Activated naive CD8-positive, alpha-beta T cell treated with anti-CD3 and anti-CD28 coated beads, Interleukin-2, amount 10 ng/mL, durations not matched to agents 7 days and 5 days (primary cell): Measurements from ENCODE around the gene SCUBE2. TPM values are rescaled to one million over a fixed set of nuclear protein-coding genes. Genes with fewer than 3 reads are reported as not detected.
"Not testable (repeated sequence)": the region's sequence is repeated elsewhere in the genome, so short reads cannot be mapped to it uniquely, and the experiment has no call there.

Experiments used
- ATAC-seq: fragments of 150-1000 bp; cut with Tn5 transposase; one replicate; pipeline ENCODE4 v1.10.0; 2021; ENCODE audit warnings: low read depth, moderate library complexity
- POLR2A ChIA-PET: fragments of 350-600 bp; sonication (Branson Sonifier 250); formaldehyde crosslinking; loops from one replicate; lab custom pipeline; 2021; ENCODE audit warnings: antibody characterized with exemption; lab: Charles Lee
- DNase-seq: peaks from one replicate; pipeline ENCODE4 v3.0.0; 2021
- H3K27ac Mint-ChIP-seq: one replicate; pipeline ENCODE4 v1.8.0; 2022; ENCODE audit warnings: mild to moderate bottlenecking, mixed read lengths
- H3K27me3 Mint-ChIP-seq: one replicate; pipeline ENCODE4 v1.8.0; 2022; ENCODE audit warnings: mild to moderate bottlenecking, moderate library complexity, mixed read lengths
- H3K36me3 Mint-ChIP-seq: one replicate; pipeline ENCODE4 v1.8.0; 2021; ENCODE audit warnings: mild to moderate bottlenecking, mixed read lengths
- H3K4me1 Mint-ChIP-seq: one replicate; pipeline ENCODE4 v1.8.0; 2021; ENCODE audit warnings: mixed read lengths
- H3K4me3 Mint-ChIP-seq: one replicate; pipeline ENCODE4 v1.8.0; 2022; ENCODE audit warnings: mild to moderate bottlenecking, moderate library complexity, mixed read lengths
- H3K9me3 Mint-ChIP-seq: one replicate; pipeline ENCODE4 v1.8.0; 2021; ENCODE audit warnings: mixed read lengths
- total RNA-seq, 2 experiments: library from RNA; stranded (reverse); gene quantifications; one replicate each; pipeline ENCODE4 v1.2.3, GENCODE V29; 2021

The SCUBE2 gene
- total RNA-seq, 2 experiments from 2014 or later, result not detected

DNA sequence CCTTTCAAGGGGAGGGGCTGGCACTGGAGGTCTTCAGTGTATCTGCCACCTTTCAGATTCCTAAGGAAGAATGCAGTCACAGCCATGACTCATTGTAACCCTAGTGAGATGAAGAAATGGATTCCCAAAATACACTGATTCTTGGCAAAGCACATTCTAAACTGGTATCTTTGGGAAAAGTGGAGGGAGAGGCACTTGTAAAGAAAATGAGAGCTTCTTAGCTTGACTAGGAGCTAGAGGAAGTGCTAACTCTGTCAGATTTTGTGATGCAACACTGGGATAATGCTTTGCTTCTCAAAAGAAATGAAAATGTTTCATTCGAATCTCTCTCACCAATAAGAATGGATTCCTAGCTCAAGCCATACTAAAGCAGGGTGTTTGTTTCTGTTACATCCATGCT lies 101.9 kb downstream of the SCUBE2 start:
- ATAC-seq (no peak), DNase-seq (no peak)
- H3K36me3 Mint-ChIP-seq, result no peaks in the 10 kb centered on the region
- POLR2A ChIA-PET, result no interaction called here
- H3K9me3 Mint-ChIP-seq, result no peaks in the 10 kb centered on the region
- H3K4me3 Mint-ChIP-seq, result no peak overlapping the region
- no peak overlapping the region for H3K27ac Mint-ChIP-seq
- peaks cover 22% of the 10 kb centered on the region for H3K27me3 Mint-ChIP-seq
- peaks cover 7% of the 10 kb centered on the region for H3K4me1 Mint-ChIP-seq

GRCh38 chr11:8988329-8989234 lies 102.8 kb downstream of the SCUBE2 start:
- no peak overlapping the region for H3K27ac Mint-ChIP-seq
- no peaks in the 10 kb centered on the region for H3K36me3 Mint-ChIP-seq
- peaks cover 22% of the 10 kb centered on the region for H3K27me3 Mint-ChIP-seq
- no peak for ATAC-seq
- no peak for DNase-seq
- peaks cover 7% of the 10 kb centered on the region for H3K4me1 Mint-ChIP-seq
- POLR2A ChIA-PET, result no interaction called here
- H3K4me3 Mint-ChIP-seq, result no peak overlapping the region
- H3K9me3 Mint-ChIP-seq, result no peaks in the 10 kb centered on the region

DNA sequence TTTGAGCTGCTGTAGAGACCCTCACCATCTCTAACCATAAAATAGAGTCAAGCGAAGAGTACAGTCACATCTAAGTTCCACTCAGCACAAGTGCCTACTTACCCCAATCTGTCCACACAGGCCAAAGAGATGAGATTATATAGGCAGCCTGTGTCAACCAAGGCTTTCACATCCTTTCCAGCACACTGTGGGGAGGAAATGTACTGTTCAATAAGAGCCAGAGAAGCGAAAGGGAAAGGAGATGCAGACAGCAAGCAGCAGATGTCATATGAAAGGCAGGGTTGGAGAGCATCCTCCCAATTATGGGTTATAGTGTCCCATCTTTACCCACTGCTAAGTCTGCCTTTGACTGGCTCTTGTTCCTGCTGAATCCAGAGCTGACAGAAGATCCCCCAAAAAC lies 104.0 kb downstream of the SCUBE2 start:
- H3K27ac Mint-ChIP-seq, result no peak overlapping the region
- no peak overlapping the region for H3K4me3 Mint-ChIP-seq
- H3K9me3 Mint-ChIP-seq, result no peaks in the 10 kb centered on the region
- peak; percentile 86 for ATAC-seq
- no peaks in the 10 kb centered on the region for H3K36me3 Mint-ChIP-seq
- H3K4me1 Mint-ChIP-seq, result peaks cover 7% of the 10 kb centered on the region
- peaks cover 22% of the 10 kb centered on the region for H3K27me3 Mint-ChIP-seq
- no peak for DNase-seq
- POLR2A ChIA-PET, result no interaction called here

DNA sequence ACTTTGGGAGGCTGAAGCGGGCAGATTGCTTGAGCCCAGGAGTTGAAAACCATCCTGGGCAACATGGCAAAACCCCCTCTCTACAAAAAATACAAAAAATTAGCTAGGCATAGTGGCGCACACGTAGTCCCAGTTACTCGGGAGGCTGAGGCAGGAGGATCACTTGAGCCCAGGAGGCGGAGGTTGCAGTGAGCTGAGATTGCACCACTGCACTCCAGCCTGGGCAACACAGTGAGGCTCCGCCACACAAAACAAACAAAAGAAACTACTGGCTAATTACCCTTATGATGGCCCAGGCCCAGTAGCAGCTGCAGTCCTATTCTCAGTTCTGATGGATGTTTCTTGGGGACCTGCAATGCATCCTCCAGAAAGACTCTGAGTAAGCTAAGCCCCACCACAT lies 104.6 kb downstream of the SCUBE2 start:
- H3K9me3 Mint-ChIP-seq, H3K27ac Mint-ChIP-seq, H3K36me3 Mint-ChIP-seq, H3K4me3 Mint-ChIP-seq, POLR2A ChIA-PET, ATAC-seq, H3K4me1 Mint-ChIP-seq, DNase-seq: not testable (repeated sequence)
- peaks cover 16% of the 10 kb centered on the region for H3K27me3 Mint-ChIP-seq

DNA sequence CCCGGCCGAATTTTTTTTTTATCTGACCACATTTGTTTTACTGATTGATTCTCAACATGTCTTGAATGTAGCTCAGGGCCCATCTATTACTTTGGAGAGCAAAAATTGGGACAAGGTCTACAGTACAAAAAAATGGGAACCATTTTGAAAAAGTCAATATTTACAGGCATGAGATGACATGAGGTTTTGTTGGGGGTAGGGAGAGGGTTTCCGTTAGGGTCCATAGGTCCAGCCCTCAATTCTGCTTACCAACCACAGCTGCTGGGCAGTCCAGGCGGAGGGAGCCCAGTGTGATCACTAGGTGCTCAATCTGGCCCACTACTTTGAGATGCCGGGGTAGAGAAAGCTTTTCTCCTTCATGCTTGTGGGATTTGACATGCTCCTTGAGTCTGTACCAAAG lies 105.9 kb downstream of the SCUBE2 start:
- POLR2A ChIA-PET, result interaction anchor here (0.6 kb wide), 1 partner anchor 207 kb away, joined by 5 read pairs; no protein-coding TSS in a partner anchor

GRCh38 chr11:8983552-8983951 lies 107.8 kb downstream of the SCUBE2 start:
- POLR2A ChIA-PET, result no interaction called here
- DNase-seq (no peak), ATAC-seq (no peak)
- peaks cover 7% of the 10 kb centered on the region for H3K4me1 Mint-ChIP-seq
- peaks cover 7% of the 10 kb centered on the region for H3K27me3 Mint-ChIP-seq
- H3K4me3 Mint-ChIP-seq, result no peak overlapping the region
- no peaks in the 10 kb centered on the region for H3K36me3 Mint-ChIP-seq
- no peaks in the 10 kb centered on the region for H3K9me3 Mint-ChIP-seq
- no peak overlapping the region for H3K27ac Mint-ChIP-seq

More for the DNA sequence above, 105.9 kb downstream of the SCUBE2 start:
- Mint-ChIP-seq H3K4me1 (peaks cover 7% of the 10 kb centered on the region), H3K9me3 (no peaks in the 10 kb centered on the region), H3K27ac (no peak overlapping the region), H3K36me3 (no peaks in the 10 kb centered on the region), H3K4me3 (no peak overlapping the region), H3K27me3 (peaks cover 13% of the 10 kb centered on the region)
- DNase-seq (no peak), ATAC-seq (no peak)

GRCh38 chr11:8980485-8980884 lies 110.9 kb downstream of the SCUBE2 start:
- POLR2A ChIA-PET, result no interaction called here
- ATAC-seq (no peak), DNase-seq (no peak)
- no peaks in the 10 kb centered on the region for H3K36me3 Mint-ChIP-seq
- peaks cover 7% of the 10 kb centered on the region for H3K27me3 Mint-ChIP-seq
- H3K27ac Mint-ChIP-seq, result no peak overlapping the region
- H3K4me3 Mint-ChIP-seq, result no peak overlapping the region
- H3K4me1 Mint-ChIP-seq, result no peaks in the 10 kb centered on the region
- no peaks in the 10 kb centered on the region for H3K9me3 Mint-ChIP-seq

DNA sequence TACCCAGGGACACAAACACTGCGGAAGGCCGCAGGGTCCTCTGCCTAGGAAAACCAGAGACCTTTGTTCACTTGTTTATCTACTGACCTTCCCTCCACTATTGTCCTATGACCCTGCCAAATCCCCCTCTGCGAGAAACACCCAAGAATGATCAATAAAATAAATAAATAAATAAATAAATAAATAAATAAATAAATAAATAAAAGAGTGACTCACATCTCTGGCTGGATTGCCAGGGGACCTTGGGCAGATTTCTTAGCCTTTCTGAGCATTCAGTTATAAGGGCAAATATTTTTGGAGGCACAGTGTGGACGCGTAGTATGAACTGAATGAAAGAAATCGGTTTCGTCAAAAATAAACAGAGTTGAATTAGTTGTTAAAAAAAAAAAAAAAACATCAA lies 112.0 kb downstream of the SCUBE2 start:
- H3K4me3 Mint-ChIP-seq, ATAC-seq, DNase-seq, H3K9me3 Mint-ChIP-seq, H3K4me1 Mint-ChIP-seq, H3K27ac Mint-ChIP-seq, H3K36me3 Mint-ChIP-seq, POLR2A ChIA-PET, H3K27me3 Mint-ChIP-seq: not testable (repeated sequence)

DNA sequence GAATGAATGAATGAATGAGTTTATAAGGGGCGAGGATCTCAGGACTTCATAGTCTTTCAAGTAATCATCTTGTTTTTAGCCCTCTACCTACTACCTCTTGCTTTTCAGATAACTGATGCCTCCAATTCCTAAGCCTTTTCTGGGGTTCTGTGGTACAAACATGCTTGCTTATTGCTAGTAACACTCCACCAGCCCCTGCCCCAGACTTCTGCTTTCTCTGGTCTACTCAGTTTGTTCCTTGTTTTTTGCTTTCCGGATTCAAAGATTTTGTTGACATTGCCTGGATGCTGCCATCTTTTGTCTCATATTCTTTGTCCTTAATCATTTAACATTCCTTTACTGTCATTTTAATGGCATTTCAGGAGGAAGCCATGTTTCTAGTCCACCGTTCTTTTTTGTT lies 118.3 kb downstream of the SCUBE2 start:
- H3K27me3 Mint-ChIP-seq, result no peaks in the 10 kb centered on the region
- H3K4me1 Mint-ChIP-seq, result no peaks in the 10 kb centered on the region
- no peak overlapping the region for H3K27ac Mint-ChIP-seq
- DNase-seq (no peak), ATAC-seq (no peak)
- H3K4me3 Mint-ChIP-seq, result no peak overlapping the region
- POLR2A ChIA-PET, result no interaction called here
- H3K9me3 Mint-ChIP-seq, result no peaks in the 10 kb centered on the region
- no peaks in the 10 kb centered on the region for H3K36me3 Mint-ChIP-seq

DNA sequence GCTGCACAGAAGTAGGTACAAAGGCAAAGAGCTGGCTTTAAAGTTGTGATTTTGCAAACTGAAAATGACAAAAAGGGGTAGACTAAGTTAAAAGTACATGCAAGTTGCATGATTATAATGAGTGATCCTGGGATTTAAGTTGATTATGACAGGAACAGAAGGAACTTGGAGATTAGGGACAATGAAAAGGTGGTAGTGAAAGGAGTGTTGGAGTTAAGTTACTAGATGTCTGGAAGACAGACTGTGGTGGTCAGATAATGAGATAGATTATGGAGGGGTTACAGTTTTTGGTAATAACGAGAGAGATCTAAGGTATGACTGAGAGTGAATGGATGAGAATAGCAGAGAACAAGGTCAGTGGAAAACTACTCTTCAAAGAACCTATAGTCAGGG lies 119.5 kb downstream of the SCUBE2 start:
- DNase-seq (no peak), ATAC-seq (no peak)
- POLR2A ChIA-PET, result no interaction called here
- Mint-ChIP-seq H3K4me1 (no peaks in the 10 kb centered on the region), H3K27me3 (no peaks in the 10 kb centered on the region), H3K9me3 (no peaks in the 10 kb centered on the region), H3K4me3 (no peak overlapping the region), H3K36me3 (no peaks in the 10 kb centered on the region), H3K27ac (no peak overlapping the region)

- no peak overlapping the region for H3K4me3 Mint-ChIP-seq
- H3K27me3 Mint-ChIP-seq, result no peaks in the 10 kb centered on the region
- POLR2A ChIA-PET, result no interaction called here
- DNase-seq (no peak), ATAC-seq (no peak)
- H3K27ac Mint-ChIP-seq, result no peak overlapping the region
- peaks cover 2% of the 10 kb centered on the region for H3K4me1 Mint-ChIP-seq
- H3K36me3 Mint-ChIP-seq, result no peaks in the 10 kb centered on the region
- no peaks in the 10 kb centered on the region for H3K9me3 Mint-ChIP-seq
These were observed 120.0 kb downstream of the SCUBE2 start for GRCh38 chr11:8971196-8971923.
